Brain microvascular endothelial cell (primary cell): ENCODE results near the gene TIMM44.
A peak's percentile ranks its signal among the peaks of the same experiment; 100 is the strongest.

ENCODE experiments used
- DNase-seq: peaks from one replicate; pipeline ENCODE4 v3.0.0-alpha.2; 2020
- H3K27ac ChIP-seq: fragments of 250-450 bp; sonication (Bioruptor Pico); 2 replicates; pipeline ENCODE4 v1.5.1; 2020; ENCODE audit warnings: mild to moderate bottlenecking, moderate library complexity
- H3K27me3 ChIP-seq: fragments of 250-450 bp; sonication (Bioruptor Pico); replicated peaks from 2 replicates; pipeline ENCODE4 v1.5.1; 2020; ENCODE audit warnings: mild to moderate bottlenecking
- H3K36me3 ChIP-seq: fragments of 250-450 bp; sonication (Bioruptor Pico); replicated peaks from 2 replicates; pipeline ENCODE4 v1.5.1; 2020; ENCODE audit warnings: mild to moderate bottlenecking
- H3K4me3 ChIP-seq: 2 replicates; pipeline ENCODE4 v1.5.1; 2011; ENCODE audit warnings: low read depth, mild to moderate bottlenecking, control low read depth, low read length, moderate library complexity
- in situ Hi-C: cut with HindIII; loops from 2 replicates; pipeline ENCODE4 v1.10.0; 2017; ENCODE audit warnings: low sequenced_read_pairs, low pct_ligation_motif_present
- TF ChIP-seq, protein P1 (sequence below): IDR thresholded peaks from 2 replicates; pipeline ENCODE4 v1.5.1; 2011; ENCODE audit warnings: low read depth, mild to moderate bottlenecking, moderate library complexity, low read length, control low read depth, inconsistent platforms; ENCODE audit errors: missing control alignments

The TIMM44 gene, protein sequence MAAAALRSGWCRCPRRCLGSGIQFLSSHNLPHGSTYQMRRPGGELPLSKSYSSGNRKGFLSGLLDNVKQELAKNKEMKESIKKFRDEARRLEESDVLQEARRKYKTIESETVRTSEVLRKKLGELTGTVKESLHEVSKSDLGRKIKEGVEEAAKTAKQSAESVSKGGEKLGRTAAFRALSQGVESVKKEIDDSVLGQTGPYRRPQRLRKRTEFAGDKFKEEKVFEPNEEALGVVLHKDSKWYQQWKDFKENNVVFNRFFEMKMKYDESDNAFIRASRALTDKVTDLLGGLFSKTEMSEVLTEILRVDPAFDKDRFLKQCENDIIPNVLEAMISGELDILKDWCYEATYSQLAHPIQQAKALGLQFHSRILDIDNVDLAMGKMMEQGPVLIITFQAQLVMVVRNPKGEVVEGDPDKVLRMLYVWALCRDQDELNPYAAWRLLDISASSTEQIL

DNA sequence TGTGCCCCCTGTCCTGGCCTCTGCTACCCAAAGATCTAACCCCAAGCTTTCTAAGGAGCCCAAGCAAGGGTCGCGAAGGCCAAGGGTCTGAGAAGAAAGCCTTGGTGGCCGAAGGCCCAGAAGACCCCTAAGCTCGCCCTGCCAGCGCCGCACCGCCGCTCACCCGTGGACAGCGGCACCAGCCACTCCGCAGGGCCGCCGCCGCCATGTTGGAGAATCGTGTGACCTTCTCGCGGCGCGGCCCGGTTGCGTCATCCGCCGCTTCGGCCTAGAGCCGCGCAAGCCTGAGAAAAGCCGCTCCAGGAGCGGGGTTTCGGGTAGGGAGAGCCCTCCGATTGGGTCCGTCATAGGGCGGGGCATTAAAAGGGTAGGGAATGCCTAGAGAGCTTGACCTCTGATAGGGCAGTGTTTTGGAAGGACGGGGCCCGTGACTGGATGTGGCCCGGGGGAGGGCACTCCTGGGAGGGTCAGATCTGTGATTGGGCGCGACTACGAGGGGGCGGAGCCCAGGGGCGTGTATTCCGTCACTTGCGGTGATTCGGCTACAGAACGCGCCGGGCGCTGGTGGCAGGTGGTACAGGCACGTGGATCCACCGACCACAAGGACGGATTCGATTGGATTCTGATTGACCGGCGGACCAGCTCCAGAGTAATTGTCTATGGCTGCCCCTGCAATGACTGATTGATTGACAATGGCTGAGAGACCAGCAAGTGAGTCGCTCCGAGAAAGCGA lies at the start of gene TIMM44:
TSS of gene TIMM44 (minus strand) at position 223 of the 733 bp plus-strand sequence. CDS start at position 208, 15 bp downstream.
- peak; percentile 100 for DNase-seq
- TF ChIP-seq, protein P1, sequence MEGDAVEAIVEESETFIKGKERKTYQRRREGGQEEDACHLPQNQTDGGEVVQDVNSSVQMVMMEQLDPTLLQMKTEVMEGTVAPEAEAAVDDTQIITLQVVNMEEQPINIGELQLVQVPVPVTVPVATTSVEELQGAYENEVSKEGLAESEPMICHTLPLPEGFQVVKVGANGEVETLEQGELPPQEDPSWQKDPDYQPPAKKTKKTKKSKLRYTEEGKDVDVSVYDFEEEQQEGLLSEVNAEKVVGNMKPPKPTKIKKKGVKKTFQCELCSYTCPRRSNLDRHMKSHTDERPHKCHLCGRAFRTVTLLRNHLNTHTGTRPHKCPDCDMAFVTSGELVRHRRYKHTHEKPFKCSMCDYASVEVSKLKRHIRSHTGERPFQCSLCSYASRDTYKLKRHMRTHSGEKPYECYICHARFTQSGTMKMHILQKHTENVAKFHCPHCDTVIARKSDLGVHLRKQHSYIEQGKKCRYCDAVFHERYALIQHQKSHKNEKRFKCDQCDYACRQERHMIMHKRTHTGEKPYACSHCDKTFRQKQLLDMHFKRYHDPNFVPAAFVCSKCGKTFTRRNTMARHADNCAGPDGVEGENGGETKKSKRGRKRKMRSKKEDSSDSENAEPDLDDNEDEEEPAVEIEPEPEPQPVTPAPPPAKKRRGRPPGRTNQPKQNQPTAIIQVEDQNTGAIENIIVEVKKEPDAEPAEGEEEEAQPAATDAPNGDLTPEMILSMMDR = no peak
- Histone ChIP-seq H3K36me3 (peaks cover 11% of the 10 kb centered on the region), H3K27me3 (no peaks in the 10 kb centered on the region), H3K4me3 (peak within 1 kb of the TSS; percentile 96), H3K27ac (peak within 1 kb of the TSS; percentile 95)
- in situ Hi-C loops = no loop called here

DNA sequence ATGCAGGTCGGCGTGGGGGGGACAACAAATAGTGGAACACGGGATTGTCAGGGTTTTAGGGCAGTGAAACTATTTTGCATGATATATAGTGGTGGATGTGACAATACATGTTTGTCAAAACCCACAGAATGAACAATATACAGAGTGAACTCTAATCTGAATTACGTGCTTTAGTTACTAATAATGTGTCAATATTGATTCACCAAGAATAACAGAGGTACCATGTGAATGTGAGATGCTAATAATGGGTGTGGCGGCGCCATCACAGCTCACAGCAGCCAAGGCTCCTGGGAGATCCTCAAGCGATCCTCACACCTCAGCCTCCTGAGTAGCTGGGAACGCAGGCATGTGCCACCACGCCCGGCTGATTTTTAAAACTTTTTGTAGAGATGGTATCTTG lies 49.1 kb upstream of the TIMM44 start:
- H3K27ac ChIP-seq = no peak overlapping the region
- TF ChIP-seq, protein P1 = no peak
- H3K36me3 ChIP-seq = peaks cover 24% of the 10 kb centered on the region
- DNase-seq = no peak
- in situ Hi-C loops = no loop called here
- H3K27me3 ChIP-seq = no peaks in the 10 kb centered on the region
- H3K4me3 ChIP-seq = no peak overlapping the region

DNA sequence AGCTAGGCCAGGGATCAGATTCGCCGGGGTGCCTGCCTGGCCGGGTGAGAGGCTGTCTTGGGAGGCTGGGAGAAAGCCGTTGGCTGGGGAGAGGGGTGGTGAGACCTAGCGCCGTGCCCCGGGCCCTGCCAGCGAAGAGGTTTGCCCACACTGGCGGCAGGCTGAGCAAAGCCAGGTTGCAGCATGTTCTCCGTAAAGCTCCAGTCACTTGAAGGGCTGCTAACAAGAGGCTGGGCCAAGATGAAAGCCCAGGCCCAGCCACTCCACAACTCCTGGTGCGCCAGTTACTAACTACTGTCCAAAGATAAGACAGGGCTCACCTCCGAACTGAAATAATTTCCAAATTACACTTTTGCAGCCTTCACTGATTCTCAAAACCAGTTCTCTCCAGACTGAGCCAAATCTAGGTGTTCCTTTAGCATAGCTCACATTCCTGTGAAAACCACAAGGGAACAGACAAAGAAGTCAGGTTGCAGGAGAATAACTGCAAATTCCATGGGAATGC lies 45.7 kb upstream of the TIMM44 start:
- Histone ChIP-seq H3K4me3 (no peak overlapping the region), H3K27me3 (no peaks in the 10 kb centered on the region), H3K27ac (no peak overlapping the region), H3K36me3 (peaks cover 29% of the 10 kb centered on the region)
- in situ Hi-C loops = no loop called here
- DNase-seq = no peak
- TF ChIP-seq, protein P1 = no peak

DNA sequence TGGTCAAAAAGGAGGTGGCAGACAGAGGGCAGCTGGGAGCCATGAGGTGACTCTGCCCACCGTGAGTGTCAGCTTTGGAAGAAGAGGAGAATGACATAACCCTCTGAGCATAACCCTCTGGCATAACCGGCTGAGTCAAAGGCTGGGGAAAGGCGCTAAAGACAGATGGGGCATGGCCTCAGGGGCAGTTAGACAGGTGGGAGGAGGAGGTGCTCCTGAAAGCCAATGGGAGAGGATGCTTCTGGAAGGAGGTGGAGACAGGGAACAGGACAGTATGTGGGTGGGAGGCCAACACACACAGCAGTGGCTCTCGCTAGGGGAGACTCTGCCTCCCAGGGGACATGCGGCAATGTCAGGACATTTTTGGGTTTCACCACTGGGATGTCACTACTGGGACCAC lies 44.8 kb upstream of the TIMM44 start:
- H3K36me3 ChIP-seq = peaks cover 34% of the 10 kb centered on the region

DNA sequence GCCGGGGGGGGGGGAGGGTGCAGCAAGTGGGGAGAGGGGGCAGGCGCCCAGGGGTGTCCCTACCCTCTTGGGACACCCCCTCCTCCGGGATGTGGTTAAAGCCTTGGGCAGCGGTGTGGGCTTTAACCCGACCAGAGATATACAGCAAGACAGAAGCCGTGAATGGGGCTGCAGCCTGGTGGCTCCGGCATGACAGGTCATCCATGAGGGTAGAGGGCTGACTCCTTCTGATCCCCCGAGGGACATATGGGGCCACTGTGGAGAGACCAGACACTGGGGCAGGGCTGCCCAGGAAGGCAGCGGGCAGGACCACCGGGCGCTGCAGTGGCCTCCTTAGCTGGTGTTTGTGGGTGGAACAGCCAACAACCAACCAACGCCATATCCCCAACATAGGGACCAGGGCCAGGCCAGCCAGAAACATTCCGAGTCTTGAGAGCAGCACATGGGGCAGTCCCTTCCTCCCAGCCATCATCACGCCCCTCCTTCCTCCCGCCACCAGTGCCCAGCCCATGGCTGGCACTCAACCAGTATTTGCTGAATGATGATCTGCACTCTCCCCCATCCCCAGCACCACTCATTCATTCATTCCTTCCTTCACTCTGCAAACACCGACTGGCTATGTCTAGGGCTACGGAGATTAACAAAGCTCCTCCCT lies 43.8 kb upstream of the TIMM44 start:
- no peak for DNase-seq
- Histone ChIP-seq H3K36me3 (peaks cover 43% of the 10 kb centered on the region), H3K27ac (no peak overlapping the region), H3K27me3 (no peaks in the 10 kb centered on the region), H3K4me3 (no peak overlapping the region)
- TF ChIP-seq, protein P1 = no peak
- in situ Hi-C loops = no loop called here

More for the DNA sequence above, 44.8 kb upstream of the TIMM44 start:
- no peak for DNase-seq
- no peak overlapping the region for H3K4me3 ChIP-seq
- H3K27ac ChIP-seq = no peak overlapping the region
- TF ChIP-seq, protein P1 = no peak
- no peaks in the 10 kb centered on the region for H3K27me3 ChIP-seq
- in situ Hi-C loops = no loop called here
